ENCODE measurements around the gene GGPS1. TPM values are rescaled to one million over a fixed set of nuclear protein-coding genes. Genes with fewer than 3 reads are reported as not detected.

GGPS1 gene
- total and polyA plus RNA-seq, 3 experiments from 2014 or later = 26.3 to 63.0 (median 29.0) TPM

GRCh38 chr1:235320521-235321179 lies 7.7 kb upstream of the GGPS1 start:
- Histone ChIP-seq H3K4me1 (ENCODE audit: insufficient read depth, low read length) (peaks cover 72% of the 10 kb centered on the region), H3K27me3 (ENCODE audit: insufficient read depth, low read length, poor library complexity, severe bottlenecking) (no peaks in the 10 kb centered on the region), H3K4me3 (ENCODE audit: low read length) (no peak overlapping the region), H3K36me3 (ENCODE audit: insufficient read depth, low read length) (peaks cover 4% of the 10 kb centered on the region), H3K9me3 (ENCODE audit: low read length) (no peaks in the 10 kb centered on the region), H3K27ac (ENCODE audit: low read depth, low read length) (no peak overlapping the region)
- Mint-ChIP-seq H3K4me3 (peak overlapping the region; percentile 3 to 37 (median 6)), H3K27ac (peak overlapping the region; percentile 39 to 94 (median 64)), H3K27me3 (no peaks in the 10 kb centered on the region), H3K4me1 (peaks cover 67 to 82% (median 78%) of the 10 kb centered on the region in 3 donors), H3K36me3 (peaks cover 6 to 58% (median 18%) of the 10 kb centered on the region in 3 donors), H3K9me3 (no peaks in the 10 kb centered on the region)
- DNase-seq = no peak
- CTCF ChIA-PET = no interaction called here
- POLR2A ChIA-PET = no interaction called here

- H3K4me1 Mint-ChIP-seq = peaks cover 57 to 68% (median 66%) of the 10 kb centered on the region in 3 donors
- peaks cover 0 to 4% of the 10 kb centered on the region in 2 donors for H3K27me3 Mint-ChIP-seq
- H3K27ac Mint-ChIP-seq = peak overlapping the region in 7 of 8 donors; percentile 19 to 83 (median 51)
- no peak overlapping the region for H3K27ac ChIP-seq (ENCODE audit: low read depth, low read length)
- peaks cover 13 to 53% (median 15%) of the 10 kb centered on the region in 3 donors for H3K36me3 Mint-ChIP-seq
- H3K4me1 ChIP-seq (ENCODE audit: insufficient read depth, low read length) = peaks cover 60% of the 10 kb centered on the region
- CTCF ChIA-PET = no interaction called here
- DNase-seq = no peak
- POLR2A ChIA-PET = interaction anchor here (0.8 kb wide), 1 partner anchor 12 kb away, joined by 3 read pairs; no protein-coding TSS in a partner anchor
- H3K4me3 Mint-ChIP-seq = peak overlapping the region; percentile 97 to 100 (median 100)
- H3K36me3 ChIP-seq (ENCODE audit: insufficient read depth, low read length) = peaks cover 4% of the 10 kb centered on the region
- no peak overlapping the region for H3K4me3 ChIP-seq (ENCODE audit: low read length)
- no peaks in the 10 kb centered on the region for H3K9me3 ChIP-seq (ENCODE audit: low read length)
- H3K27me3 ChIP-seq (ENCODE audit: insufficient read depth, low read length, poor library complexity, severe bottlenecking) = no peaks in the 10 kb centered on the region
- no peaks in the 10 kb centered on the region for H3K9me3 Mint-ChIP-seq
These were observed 4.1 kb upstream of the GGPS1 start for GRCh38 chr1:235324296-235324695.

GRCh38 chr1:235325139-235325538 lies 3.2 kb upstream of the GGPS1 start:
- peaks cover 0 to 4% of the 10 kb centered on the region in 2 donors for H3K27me3 Mint-ChIP-seq
- H3K9me3 ChIP-seq (ENCODE audit: low read length) = no peaks in the 10 kb centered on the region
- H3K4me3 Mint-ChIP-seq = peak overlapping the region; percentile 97 to 100 (median 100)
- ChIA-PET POLR2A (interaction anchor here (0.8 kb wide), 1 partner anchor 13 kb away, joined by 3 read pairs; no protein-coding TSS in a partner anchor), CTCF (no interaction called here)
- peaks cover 52 to 62% (median 59%) of the 10 kb centered on the region in 3 donors for H3K4me1 Mint-ChIP-seq
- no peak for DNase-seq
- H3K36me3 ChIP-seq (ENCODE audit: insufficient read depth, low read length) = peaks cover 4% of the 10 kb centered on the region
- no peaks in the 10 kb centered on the region for H3K27me3 ChIP-seq (ENCODE audit: insufficient read depth, low read length, poor library complexity, severe bottlenecking)
- H3K36me3 Mint-ChIP-seq = peaks cover 13 to 49% (median 15%) of the 10 kb centered on the region in 3 donors
- peak overlapping the region in 6 of 8 donors; percentile 6 to 98 (median 76) for H3K27ac Mint-ChIP-seq
- peak overlapping the region; percentile 3 for H3K27ac ChIP-seq (ENCODE audit: low read depth, low read length)
- H3K4me3 ChIP-seq (ENCODE audit: low read length) = peak overlapping the region; percentile 27
- no peaks in the 10 kb centered on the region for H3K9me3 Mint-ChIP-seq
- H3K4me1 ChIP-seq (ENCODE audit: insufficient read depth, low read length) = peaks cover 65% of the 10 kb centered on the region

GRCh38 chr1:235325854-235326253 lies 2.5 kb upstream of the GGPS1 start:
- peaks cover 8 to 45% (median 9%) of the 10 kb centered on the region in 3 donors for H3K36me3 Mint-ChIP-seq
- ChIA-PET CTCF (interaction anchor here (0.8 kb wide), 1 partner anchor 220 kb away, joined by 3 read pairs; no protein-coding TSS in a partner anchor), POLR2A (no interaction called here)
- no peak for DNase-seq
- no peaks in the 10 kb centered on the region for H3K27me3 ChIP-seq (ENCODE audit: insufficient read depth, low read length, poor library complexity, severe bottlenecking)
- H3K9me3 Mint-ChIP-seq = no peaks in the 10 kb centered on the region
- peak overlapping the region; percentile 93 for H3K27ac ChIP-seq (ENCODE audit: low read depth, low read length)
- peak overlapping the region; percentile 89 for H3K4me3 ChIP-seq (ENCODE audit: low read length)
- peaks cover 45 to 55% (median 52%) of the 10 kb centered on the region in 3 donors for H3K4me1 Mint-ChIP-seq
- peaks cover 4% of the 10 kb centered on the region for H3K36me3 ChIP-seq (ENCODE audit: insufficient read depth, low read length)
- peak overlapping the region; percentile 97 to 100 (median 100) for H3K4me3 Mint-ChIP-seq
- H3K4me1 ChIP-seq (ENCODE audit: insufficient read depth, low read length) = peaks cover 64% of the 10 kb centered on the region
- H3K27me3 Mint-ChIP-seq = peaks cover 0 to 4% of the 10 kb centered on the region in 2 donors
- H3K9me3 ChIP-seq (ENCODE audit: low read length) = no peaks in the 10 kb centered on the region
- peak overlapping the region in 7 of 8 donors; percentile 3 to 99 (median 98) for H3K27ac Mint-ChIP-seq

- ChIA-PET CTCF (interaction anchor here (0.8 to 1.4 kb wide), 2 partner anchors 89 to 221 kb away, joined by 3 to 5 read pairs; no protein-coding TSS in a partner anchor), POLR2A (interaction anchor here (0.5 kb wide), 1 partner anchor 163 kb away, joined by 3 read pairs; no protein-coding TSS in a partner anchor)
- Histone ChIP-seq H3K27ac (ENCODE audit: low read depth, low read length) (peak overlapping the region; percentile 93), H3K9me3 (ENCODE audit: low read length) (no peaks in the 10 kb centered on the region), H3K4me1 (ENCODE audit: insufficient read depth, low read length) (peaks cover 65% of the 10 kb centered on the region), H3K36me3 (ENCODE audit: insufficient read depth, low read length) (peaks cover 4% of the 10 kb centered on the region), H3K4me3 (ENCODE audit: low read length) (peak overlapping the region; percentile 89), H3K27me3 (ENCODE audit: insufficient read depth, low read length, poor library complexity, severe bottlenecking) (no peaks in the 10 kb centered on the region)
- Mint-ChIP-seq H3K9me3 (no peaks in the 10 kb centered on the region), H3K27me3 (peaks cover 0 to 4% of the 10 kb centered on the region in 2 donors), H3K4me1 (peaks cover 39 to 44% (median 41%) of the 10 kb centered on the region in 3 donors), H3K36me3 (peaks cover 8 to 41% (median 8%) of the 10 kb centered on the region in 3 donors), H3K27ac (peak overlapping the region in 7 of 8 donors; percentile 95 to 99 (median 98)), H3K4me3 (peak overlapping the region; percentile 97 to 100 (median 100))
- peak; percentile 57 to 83 (median 76) for DNase-seq
These were observed 1.4 kb upstream of the GGPS1 start for GRCh38 chr1:235326719-235327558.

- H3K27me3 ChIP-seq (ENCODE audit: insufficient read depth, low read length, poor library complexity, severe bottlenecking) = no peaks in the 10 kb centered on the region
- CTCF ChIA-PET = interaction anchor here (1.4 kb wide), 1 partner anchor 89 kb away, joined by 5 read pairs; no protein-coding TSS in a partner anchor
- no peaks in the 10 kb centered on the region for H3K36me3 ChIP-seq (ENCODE audit: insufficient read depth, low read length)
- H3K36me3 Mint-ChIP-seq = peaks cover 6 to 36% (median 8%) of the 10 kb centered on the region in 3 donors
- DNase-seq = peak in 1 of 5 donors; percentile 41
- H3K4me1 ChIP-seq (ENCODE audit: insufficient read depth, low read length) = peaks cover 65% of the 10 kb centered on the region
- POLR2A ChIA-PET = interaction anchor here (0.6 to 1.0 kb wide), 3 partner anchors 20 to 167 kb away, joined by 4 to 5 read pairs (median 4); partner anchors contain the start of gene RBM34
- H3K4me3 ChIP-seq (ENCODE audit: low read length) = peak within 1 kb of the TSS; percentile 89
- H3K4me3 Mint-ChIP-seq = peak within 1 kb of the TSS; percentile 97 to 100 (median 100)
- peaks cover 0 to 4% of the 10 kb centered on the region in 2 donors for H3K27me3 Mint-ChIP-seq
- H3K9me3 Mint-ChIP-seq = no peaks in the 10 kb centered on the region
- peaks cover 34 to 39% (median 36%) of the 10 kb centered on the region in 3 donors for H3K4me1 Mint-ChIP-seq
- peak within 1 kb of the TSS; percentile 93 for H3K27ac ChIP-seq (ENCODE audit: low read depth, low read length)
- H3K27ac Mint-ChIP-seq = peak within 1 kb of the TSS in 7 of 8 donors; percentile 95 to 99 (median 98)
- no peaks in the 10 kb centered on the region for H3K9me3 ChIP-seq (ENCODE audit: low read length)
These were observed 655 bp upstream of the GGPS1 start, which contains the start of gene ARID4B for GRCh38 chr1:235327559-235328270. TSS of gene ARID4B (minus strand) at chr1:235328179. CDS start at chr1:235326919, 1,260 bp downstream.
